ENCODE measurements around the gene UBE2A. TPM values are rescaled to one million over a fixed set of nuclear protein-coding genes. Genes with fewer than 3 reads are reported as not detected.
A peak's percentile ranks its signal among the peaks of the same experiment; 100 is the strongest.

Gene UBE2A
- total RNA-seq, 2 experiments from 2014 or later: 46.1 to 49.8 TPM

DNA sequence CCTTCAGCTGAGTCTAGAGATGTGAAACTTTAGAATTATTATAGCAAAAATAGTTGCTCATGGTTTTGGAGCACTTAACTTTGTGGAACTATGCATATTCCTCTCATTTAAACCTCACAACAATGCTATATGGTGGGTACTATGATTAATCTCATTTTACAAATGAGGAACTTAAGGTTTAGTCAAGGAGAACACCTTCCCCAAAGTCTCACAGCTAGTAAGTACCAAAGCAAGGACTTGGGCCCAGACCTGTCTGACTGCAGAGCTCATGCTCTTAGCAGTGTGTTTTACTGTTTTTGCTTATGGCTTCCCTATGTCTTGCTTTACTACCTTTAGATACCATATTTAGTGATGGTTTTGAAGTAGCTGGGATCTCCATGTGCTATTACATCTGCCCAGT is 5.1 kb downstream of the UBE2A start:
- Mint-ChIP-seq H3K27me3 (ENCODE audit: low read depth) (no peaks in the 10 kb centered on the region), H3K4me3 (no peak overlapping the region), H3K4me1 (ENCODE audit: low read depth) (peaks cover 10% of the 10 kb centered on the region), H3K27ac (no peak overlapping the region), H3K9me3 (no peaks in the 10 kb centered on the region), H3K36me3 (ENCODE audit: low read depth) (peaks cover 3% of the 10 kb centered on the region)
- intact Hi-C loops (cut with micrococcal nuclease): no loop called here
- DNase-seq: no peak
- CTCF ChIA-PET: interaction anchor here (0.5 kb wide), 1 partner anchor 120 kb away, joined by 3 read pairs; no protein-coding TSS in a partner anchor

DNA sequence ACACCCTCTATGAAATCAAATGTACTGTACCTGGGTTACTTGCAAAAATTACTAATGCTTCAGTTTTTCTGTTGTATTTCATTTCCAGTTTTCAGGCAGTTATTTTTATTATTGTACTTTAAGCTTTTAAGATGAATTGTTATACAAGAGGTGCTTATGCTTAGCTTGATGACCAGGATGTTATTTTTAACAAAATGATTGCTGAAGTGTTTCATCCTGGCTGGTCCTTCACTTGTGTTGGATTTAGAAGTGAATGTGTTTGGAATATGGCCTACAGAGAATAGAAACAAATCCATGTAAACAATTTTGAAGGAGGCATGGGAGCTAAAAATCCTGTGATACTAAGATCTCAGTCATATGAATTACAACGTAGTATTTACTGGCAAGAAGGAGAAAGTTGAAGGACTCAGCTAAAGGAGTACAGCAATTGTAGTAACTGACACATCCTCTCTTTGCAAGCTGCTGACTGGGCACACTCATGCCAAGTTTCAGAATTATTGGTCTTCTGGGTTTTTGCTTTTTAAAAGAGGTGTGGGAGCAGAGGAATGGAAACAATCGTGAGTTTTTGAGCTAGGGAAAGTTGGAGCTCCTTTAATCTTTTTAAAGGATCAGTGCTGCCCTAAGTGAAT is 9.2 kb downstream of the UBE2A start:
- no peaks in the 10 kb centered on the region for H3K27me3 Mint-ChIP-seq (ENCODE audit: low read depth)
- no peak for DNase-seq
- H3K9me3 Mint-ChIP-seq: no peaks in the 10 kb centered on the region
- H3K36me3 Mint-ChIP-seq (ENCODE audit: low read depth): peaks cover 5% of the 10 kb centered on the region
- no peak overlapping the region for H3K4me3 Mint-ChIP-seq
- intact Hi-C loops (cut with micrococcal nuclease): no loop called here
- peaks cover 5% of the 10 kb centered on the region for H3K4me1 Mint-ChIP-seq (ENCODE audit: low read depth)
- CTCF ChIA-PET: interaction anchor here (1.4 kb wide), 1 partner anchor 144 kb away, joined by 5 read pairs; no protein-coding TSS in a partner anchor
- H3K27ac Mint-ChIP-seq: peak overlapping the region; percentile 22

DNA sequence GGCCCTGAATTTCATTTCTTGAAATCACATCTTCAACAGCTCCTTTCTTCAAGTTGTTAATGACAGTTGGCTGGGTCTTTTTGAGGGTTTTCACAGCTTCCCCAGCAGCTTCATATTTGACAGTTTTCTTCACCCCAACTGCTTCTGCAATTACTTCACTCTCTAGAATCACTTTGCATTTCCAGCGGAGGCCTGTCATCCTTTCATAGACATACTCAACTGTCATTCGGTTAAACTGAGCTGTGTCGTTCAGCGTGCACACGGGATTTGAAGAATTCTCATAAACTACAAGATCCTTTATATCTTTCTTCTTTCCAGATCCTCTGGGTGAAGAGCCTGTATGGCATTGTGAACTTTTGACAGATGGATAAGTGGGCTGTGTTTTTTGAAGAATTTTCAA is 15.4 kb downstream of the UBE2A start:
- intact Hi-C loops (cut with micrococcal nuclease): no loop called here
- CTCF ChIA-PET: interaction anchor here (1.0 kb wide), 1 partner anchor 74 kb away, joined by 4 read pairs; no protein-coding TSS in a partner anchor
- no peaks in the 10 kb centered on the region for H3K4me1 Mint-ChIP-seq (ENCODE audit: low read depth)
- no peaks in the 10 kb centered on the region for H3K9me3 Mint-ChIP-seq
- H3K27ac Mint-ChIP-seq: no peak overlapping the region
- H3K36me3 Mint-ChIP-seq (ENCODE audit: low read depth): peaks cover 19% of the 10 kb centered on the region
- no peak overlapping the region for H3K4me3 Mint-ChIP-seq
- no peak for DNase-seq
- H3K27me3 Mint-ChIP-seq (ENCODE audit: low read depth): no peaks in the 10 kb centered on the region

DNA sequence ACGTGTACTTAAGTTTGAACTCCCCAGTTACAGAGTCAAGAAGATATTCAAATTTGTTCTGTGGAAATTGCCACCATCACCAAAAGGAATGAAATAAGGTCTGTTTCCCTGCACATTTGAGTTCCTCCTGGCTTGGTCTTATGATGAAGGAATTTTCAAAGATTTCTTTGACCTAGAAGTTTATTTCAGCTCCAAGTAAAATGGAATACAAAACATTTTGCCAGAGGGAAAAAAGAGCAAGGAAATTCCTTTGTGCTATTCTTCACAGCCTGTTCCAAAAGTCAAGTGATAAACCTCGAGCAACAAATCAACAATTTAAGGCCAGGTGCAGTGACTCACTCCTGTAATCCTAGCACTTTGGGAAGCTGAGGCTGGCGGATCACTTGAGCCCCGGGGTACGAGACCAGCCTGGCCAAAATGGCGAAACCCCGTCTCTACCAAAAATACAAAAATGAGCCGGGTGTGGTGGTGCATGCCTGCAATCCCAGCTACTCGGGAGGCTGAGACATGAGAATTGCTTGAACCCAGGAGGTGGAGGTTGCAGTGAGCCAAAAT is 28.4 kb downstream of the UBE2A start:
- H3K27ac Mint-ChIP-seq: no peak overlapping the region
- H3K27me3 Mint-ChIP-seq (ENCODE audit: low read depth): no peaks in the 10 kb centered on the region

DNA sequence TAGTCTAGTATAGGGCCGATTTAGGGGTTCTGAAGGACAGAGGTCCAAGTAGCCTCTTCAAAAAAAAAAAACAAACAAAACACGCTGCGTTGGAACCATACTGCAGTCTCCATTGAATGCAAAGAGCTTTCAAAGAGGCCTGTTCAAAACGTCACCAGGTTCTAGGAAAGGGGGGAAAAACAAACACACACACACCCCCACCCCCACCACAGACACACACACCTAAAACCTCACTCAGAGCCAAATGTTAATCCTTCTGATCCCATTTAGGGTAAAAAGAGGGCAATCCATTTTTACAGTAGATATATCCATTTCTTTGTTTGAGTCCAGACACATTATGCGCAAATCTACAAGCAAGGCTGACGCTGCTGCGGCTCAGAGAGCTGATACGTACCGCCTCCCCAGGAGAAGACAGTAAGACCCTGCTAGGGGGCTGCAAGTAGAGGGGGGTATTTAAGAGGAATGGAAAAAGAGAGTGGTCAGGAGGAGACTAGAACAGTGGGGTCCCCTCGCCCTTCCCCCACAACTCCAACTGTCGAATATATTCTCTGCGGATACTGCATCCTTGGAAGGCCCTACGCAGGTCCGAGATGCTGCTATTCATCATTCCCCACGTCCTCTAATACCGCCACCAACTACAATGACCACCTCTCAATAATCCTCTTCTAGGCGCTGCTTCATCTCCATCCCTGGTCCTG is 30.6 kb downstream of the UBE2A start:
- CTCF ChIA-PET: no interaction called here
- Mint-ChIP-seq H3K36me3 (ENCODE audit: low read depth) (peaks cover 7% of the 10 kb centered on the region), H3K4me3 (peak overlapping the region; percentile 96), H3K9me3 (no peaks in the 10 kb centered on the region), H3K4me1 (ENCODE audit: low read depth) (peaks cover 41% of the 10 kb centered on the region), H3K27me3 (ENCODE audit: low read depth) (no peaks in the 10 kb centered on the region), H3K27ac (peak overlapping the region; percentile 70)
- intact Hi-C loops (cut with micrococcal nuclease): loop anchor here (1.0 to 10.0 kb wide), 5 partner anchors 27 to 270 kb away; partner anchors contain the start of genes NDUFA1, RNF113A, STEEP1 and UPF3B
- no peak for DNase-seq

More for the DNA sequence above, 28.4 kb downstream of the UBE2A start:
- CTCF ChIA-PET: interaction anchor here (0.6 to 3.1 kb wide), 4 partner anchors 11 to 483 kb away, joined by 3 to 10 read pairs (median 4); no protein-coding TSS in a partner anchor
- intact Hi-C loops (cut with micrococcal nuclease): loop anchor here (10.0 kb wide), 1 partner anchor 272 kb away; the partner anchor contains the start of genes NDUFA1 and RNF113A
- no peak overlapping the region for H3K4me3 Mint-ChIP-seq
- peaks cover 47% of the 10 kb centered on the region for H3K4me1 Mint-ChIP-seq (ENCODE audit: low read depth)
- H3K36me3 Mint-ChIP-seq (ENCODE audit: low read depth): peaks cover 10% of the 10 kb centered on the region
- no peaks in the 10 kb centered on the region for H3K9me3 Mint-ChIP-seq
- no peak for DNase-seq

DNA sequence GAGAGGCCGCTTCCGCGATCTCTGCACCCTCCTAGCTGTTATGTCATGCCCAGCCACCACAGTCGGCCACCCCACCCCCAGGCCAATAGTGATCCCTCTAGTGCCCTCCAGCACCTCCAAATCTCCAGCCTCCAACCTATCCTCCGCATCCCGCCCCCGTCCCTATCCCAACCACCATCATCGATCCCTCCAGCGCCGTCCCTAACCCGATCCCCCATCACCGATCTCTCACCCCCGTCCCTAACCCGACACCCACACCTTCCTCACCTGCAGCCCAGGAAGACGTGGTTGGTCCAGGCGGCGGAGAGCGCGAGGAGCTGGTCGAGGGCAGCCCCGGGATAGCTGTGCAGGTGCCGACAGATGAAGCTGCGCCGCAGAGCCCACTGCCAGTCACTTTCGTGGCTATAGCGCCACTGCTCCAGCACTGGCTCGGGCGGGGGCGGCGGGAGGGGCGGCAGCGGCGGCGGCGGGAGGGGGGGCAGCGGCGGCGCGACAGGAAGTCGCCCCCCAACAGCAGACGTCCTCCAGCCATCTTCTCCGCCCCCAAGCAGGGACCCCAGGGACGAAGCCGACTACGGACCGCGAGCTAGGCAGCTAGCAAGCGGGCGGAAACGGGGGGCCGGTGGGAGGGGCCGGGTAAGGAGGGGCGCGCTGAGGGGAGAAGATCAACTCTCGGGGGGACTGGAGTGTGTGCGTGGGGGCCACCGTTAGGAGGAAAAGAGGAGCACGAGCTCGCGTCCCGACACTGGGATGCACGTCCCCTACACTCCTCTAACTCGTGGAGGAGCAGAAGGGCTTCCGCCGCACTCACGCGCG is 31.3 kb downstream of the UBE2A start:
- no peaks in the 10 kb centered on the region for H3K27me3 Mint-ChIP-seq (ENCODE audit: low read depth)
- H3K9me3 Mint-ChIP-seq: no peaks in the 10 kb centered on the region
- peak overlapping the region; percentile 93 for H3K27ac Mint-ChIP-seq
- DNase-seq: peak; percentile 43
- peaks cover 7% of the 10 kb centered on the region for H3K36me3 Mint-ChIP-seq (ENCODE audit: low read depth)
- CTCF ChIA-PET: interaction anchor here (0.7 kb wide), 1 partner anchor 124 kb away, joined by 3 read pairs; no protein-coding TSS in a partner anchor
- intact Hi-C loops (cut with micrococcal nuclease): loop anchor here (1.0 to 10.0 kb wide), 11 partner anchors 27 to 269 kb away; partner anchors contain the start of genes NDUFA1, RNF113A, RPL39 and SEPTIN6
- H3K4me3 Mint-ChIP-seq: peak overlapping the region; percentile 96
- H3K4me1 Mint-ChIP-seq (ENCODE audit: low read depth): peaks cover 40% of the 10 kb centered on the region

DNA sequence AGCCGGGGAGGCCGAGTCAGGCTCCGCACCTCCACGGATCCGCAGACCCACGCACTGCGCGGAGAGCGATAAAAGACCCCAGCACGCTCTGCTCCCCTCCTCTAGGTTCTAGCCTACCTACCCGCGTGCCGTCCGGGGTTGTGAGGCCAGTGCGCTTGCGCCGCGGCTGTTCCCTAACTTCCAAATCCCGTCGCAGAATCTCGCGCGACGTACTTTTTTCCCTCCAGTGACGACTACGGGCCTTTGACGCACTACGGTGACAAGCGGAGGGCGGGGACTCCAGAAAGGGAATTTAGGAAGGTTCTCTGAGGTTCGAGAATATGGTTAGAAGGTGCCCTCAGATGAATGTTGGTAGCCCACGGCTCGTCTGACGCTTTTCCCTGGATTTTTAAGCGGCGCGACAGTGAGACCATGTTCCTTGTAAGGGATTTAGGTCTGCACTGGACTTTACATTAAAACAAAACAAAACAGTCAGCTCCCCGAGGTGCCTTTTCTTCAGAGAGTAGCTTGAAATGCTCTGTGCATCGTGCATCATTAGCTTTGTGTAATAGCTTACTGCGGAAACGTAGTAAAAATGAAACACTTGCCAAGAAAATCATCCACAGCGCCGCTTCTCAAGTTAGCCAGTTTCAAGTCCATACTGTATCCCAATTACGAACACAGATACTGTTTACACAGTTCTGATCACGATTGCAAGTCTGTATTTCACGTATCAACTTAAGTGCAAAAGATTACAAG is 32.1 kb downstream of the UBE2A start, which contains the start of gene NKRF:
TSS of gene NKRF (minus strand) at position 145 of the 738 bp plus-strand sequence.
- Mint-ChIP-seq H3K9me3 (no peaks in the 10 kb centered on the region), H3K4me1 (ENCODE audit: low read depth) (peaks cover 39% of the 10 kb centered on the region), H3K27ac (peak within 1 kb of the TSS; percentile 93), H3K27me3 (ENCODE audit: low read depth) (no peaks in the 10 kb centered on the region), H3K36me3 (ENCODE audit: low read depth) (peaks cover 7% of the 10 kb centered on the region), H3K4me3 (peak within 1 kb of the TSS; percentile 96)
- CTCF ChIA-PET: interaction anchor here (0.6 to 0.7 kb wide), 2 partner anchors 79 to 123 kb away, joined by 3 read pairs; no protein-coding TSS in a partner anchor
- intact Hi-C loops (cut with micrococcal nuclease): loop anchor here (1.0 to 10.0 kb wide), 9 partner anchors 32 to 268 kb away; partner anchors contain the start of genes NDUFA1, RNF113A, RPL39 and SEPTIN6
- peak; percentile 94 for DNase-seq

GRCh38 chrX:119607018-119607389 is 32.6 kb downstream of the UBE2A start:
- H3K27me3 Mint-ChIP-seq (ENCODE audit: low read depth): no peaks in the 10 kb centered on the region
- CTCF ChIA-PET: no interaction called here
- peaks cover 36% of the 10 kb centered on the region for H3K4me1 Mint-ChIP-seq (ENCODE audit: low read depth)
- H3K27ac Mint-ChIP-seq: peak overlapping the region; percentile 93
- no peak for DNase-seq
- intact Hi-C loops (cut with micrococcal nuclease): loop anchor here (2.0 to 10.0 kb wide), 5 partner anchors 90 to 268 kb away; partner anchors contain the start of genes NDUFA1, RNF113A, RPL39 and SLC25A5
- no peaks in the 10 kb centered on the region for H3K9me3 Mint-ChIP-seq
- H3K4me3 Mint-ChIP-seq: peak overlapping the region; percentile 96
- H3K36me3 Mint-ChIP-seq (ENCODE audit: low read depth): peaks cover 7% of the 10 kb centered on the region

GRCh38 chrX:119614776-119615175 is 40.4 kb downstream of the UBE2A start:
- intact Hi-C loops (cut with micrococcal nuclease): no loop called here
- DNase-seq: no peak
- Mint-ChIP-seq H3K27ac (no peak overlapping the region), H3K4me1 (ENCODE audit: low read depth) (peaks cover 4% of the 10 kb centered on the region), H3K27me3 (ENCODE audit: low read depth) (no peaks in the 10 kb centered on the region), H3K36me3 (ENCODE audit: low read depth) (no peaks in the 10 kb centered on the region), H3K4me3 (no peak overlapping the region), H3K9me3 (no peaks in the 10 kb centered on the region)
- CTCF ChIA-PET: no interaction called here

GRCh38 chrX:119617517-119618164 is 43.3 kb downstream of the UBE2A start:
- H3K4me1 Mint-ChIP-seq (ENCODE audit: low read depth): peaks cover 2% of the 10 kb centered on the region
- intact Hi-C loops (cut with micrococcal nuclease): no loop called here
- H3K9me3 Mint-ChIP-seq: no peaks in the 10 kb centered on the region
- H3K27me3 Mint-ChIP-seq (ENCODE audit: low read depth): no peaks in the 10 kb centered on the region
- no peaks in the 10 kb centered on the region for H3K36me3 Mint-ChIP-seq (ENCODE audit: low read depth)
- H3K27ac Mint-ChIP-seq: no peak overlapping the region
- no peak for DNase-seq
- CTCF ChIA-PET: interaction anchor here (0.7 kb wide), 1 partner anchor 53 kb away, joined by 3 read pairs; no protein-coding TSS in a partner anchor
- no peak overlapping the region for H3K4me3 Mint-ChIP-seq

DNA sequence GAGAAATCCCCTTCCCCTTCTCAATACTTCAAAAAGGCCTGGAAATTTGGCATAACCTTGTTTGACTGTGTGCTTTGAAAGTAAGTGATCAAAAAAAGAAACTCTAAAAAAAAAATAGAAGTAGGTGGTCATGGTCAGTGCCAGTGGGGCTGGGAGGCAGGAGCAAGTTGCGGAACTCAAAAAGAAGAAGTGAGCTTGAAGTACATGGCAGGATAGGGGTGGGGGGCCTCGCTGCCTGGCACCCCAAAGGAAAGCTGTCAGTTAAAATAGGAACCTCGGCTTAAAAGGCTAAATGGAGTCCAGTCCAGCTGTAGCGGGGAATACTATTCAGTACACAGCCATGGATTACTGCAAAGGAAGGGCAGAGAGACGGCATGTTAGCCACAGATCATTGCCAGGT is 44.1 kb downstream of the UBE2A start:
- H3K27me3 Mint-ChIP-seq (ENCODE audit: low read depth): no peaks in the 10 kb centered on the region
- CTCF ChIA-PET: interaction anchor here (1.6 kb wide), 1 partner anchor 9 kb away, joined by 5 read pairs; no protein-coding TSS in a partner anchor
- H3K27ac Mint-ChIP-seq: no peak overlapping the region

More for the DNA sequence above, 44.1 kb downstream of the UBE2A start:
- Mint-ChIP-seq H3K9me3 (no peaks in the 10 kb centered on the region), H3K4me1 (ENCODE audit: low read depth) (peaks cover 2% of the 10 kb centered on the region), H3K4me3 (no peak overlapping the region), H3K36me3 (ENCODE audit: low read depth) (no peaks in the 10 kb centered on the region)
- intact Hi-C loops (cut with micrococcal nuclease): no loop called here
- DNase-seq: no peak
